Measurements from ENCODE around the gene TNMD.
"Not testable (repeated sequence)": the region's sequence is repeated elsewhere in the genome, so short reads cannot be mapped to it uniquely, and the experiment has no call there.

Gene TNMD

DNA sequence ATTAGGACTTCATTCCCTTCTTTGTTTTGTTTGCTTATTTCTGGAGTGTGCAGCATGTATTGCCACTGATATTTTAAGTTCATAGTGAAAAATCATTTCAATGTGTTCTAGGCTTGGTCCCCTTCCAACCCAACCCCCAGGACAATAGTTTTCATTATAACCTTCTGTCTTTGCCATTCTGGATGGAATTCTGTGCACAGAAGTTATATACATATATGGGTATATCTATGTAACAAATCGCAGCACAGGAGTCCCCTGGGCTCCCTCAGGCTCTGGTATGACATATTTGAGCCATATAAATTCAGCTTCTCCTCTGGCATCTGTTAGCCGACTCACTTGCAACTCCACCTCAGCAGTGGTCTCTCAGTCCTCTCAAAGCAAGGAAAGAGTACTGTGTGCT, at the start of gene TNMD:
Gene TNMD, plus strand, starts transcription at position 326 of the 400 bp plus-strand sequence. CDS start 83 bp downstream, outside the sequence.
- no peak for DNase-seq (ENCODE audit: low read depth)

DNA sequence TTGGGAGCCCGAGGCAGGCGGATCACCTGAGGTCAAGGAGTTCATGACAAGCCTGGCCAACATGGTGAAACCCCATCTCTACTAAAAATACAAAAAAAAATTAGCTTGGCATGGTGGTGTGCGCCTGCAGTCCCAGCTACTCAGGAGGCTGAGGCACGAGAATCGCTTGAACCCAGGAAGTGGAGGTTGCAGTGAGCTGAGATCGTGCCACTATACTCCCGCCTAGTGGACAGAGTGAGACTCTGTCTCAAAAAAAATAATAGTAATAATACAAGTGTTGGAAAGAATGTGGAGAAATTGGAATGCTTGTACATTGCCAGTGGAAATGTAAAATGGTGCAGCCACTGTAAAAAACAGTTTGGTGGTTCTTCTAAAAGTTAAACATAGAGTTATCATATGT, 19.2 kb upstream of the TNMD start:
- not testable (repeated sequence) for DNase-seq (ENCODE audit: low read depth)

DNA sequence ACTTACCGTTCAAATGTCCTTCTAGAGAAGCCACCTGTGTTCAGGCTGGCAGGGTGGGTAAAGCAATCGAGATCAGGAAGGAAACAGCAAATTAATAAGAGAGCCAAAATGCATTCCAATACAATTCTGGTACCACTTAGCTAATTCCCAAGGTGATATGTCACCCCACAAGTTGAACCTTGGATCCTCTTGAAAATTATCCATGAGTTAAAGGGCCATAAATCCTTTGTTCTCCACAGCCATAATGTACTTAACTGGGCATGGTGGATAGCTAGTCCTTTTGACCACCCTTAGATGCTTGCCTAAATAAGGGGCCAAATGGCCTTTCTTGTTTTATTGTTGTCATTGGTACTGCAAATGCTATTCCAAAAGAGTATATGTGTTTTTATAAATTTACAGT, 2.0 kb downstream of the TNMD start:
- DNase-seq (ENCODE audit: low read depth), result no peak

DNA sequence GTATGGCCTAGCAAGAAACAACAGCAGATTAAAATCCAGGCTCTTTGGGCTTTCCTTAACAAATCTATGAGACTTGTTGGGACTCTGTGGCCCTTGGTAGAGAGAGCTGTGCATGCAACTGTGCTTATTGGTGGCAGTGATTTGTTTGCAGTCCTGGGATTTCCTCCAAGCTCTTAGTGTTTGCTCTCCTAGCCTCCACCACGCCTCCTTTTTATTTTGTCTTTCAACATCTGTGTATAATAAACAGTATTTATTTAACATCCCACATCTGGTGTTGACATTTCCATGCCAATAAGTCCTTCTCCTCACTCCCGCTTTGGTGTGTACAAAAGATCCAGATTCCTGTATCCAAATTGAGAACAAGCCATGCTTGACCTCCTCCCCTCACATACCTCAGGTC, 3.1 kb downstream of the TNMD start:
- DNase-seq (ENCODE audit: low read depth), result no peak

DNA sequence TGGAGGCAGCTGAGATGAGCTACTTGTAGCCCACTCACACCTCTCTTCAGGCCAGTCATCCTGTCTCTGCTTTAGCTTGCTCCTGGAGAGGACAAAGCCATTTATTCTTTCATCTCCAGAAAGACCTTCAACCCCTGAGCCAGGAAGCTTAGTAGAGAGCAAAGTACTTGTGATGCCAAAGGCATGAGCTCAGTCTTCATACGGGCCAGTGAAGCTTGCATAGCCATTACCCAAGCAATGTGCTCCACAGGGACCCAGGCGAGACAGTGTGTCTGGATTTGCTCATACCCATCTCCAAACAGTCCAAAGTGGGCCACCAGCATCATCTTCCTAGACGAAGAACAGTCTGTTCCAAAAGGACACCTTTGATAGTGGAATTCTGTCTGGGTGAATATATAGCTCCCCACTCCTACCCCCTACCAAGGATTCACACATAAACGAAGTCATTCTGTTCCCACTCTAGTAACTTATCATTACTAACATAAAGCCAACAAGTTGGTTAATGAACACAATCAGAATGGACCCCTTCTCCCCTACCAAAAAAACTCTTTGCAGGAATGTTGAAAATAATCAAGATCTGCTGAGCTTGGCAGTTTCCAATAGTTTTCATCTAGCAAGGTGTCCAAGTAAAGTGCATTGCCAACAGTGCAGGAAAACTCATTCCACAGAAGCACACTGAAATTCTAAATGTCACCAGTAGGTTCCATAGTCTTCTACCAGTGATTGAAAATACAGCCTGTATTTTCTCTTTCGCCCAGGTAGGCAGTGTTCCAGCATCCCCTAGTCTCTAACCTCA, 6.7 kb downstream of the TNMD start:
- no peak for DNase-seq (ENCODE audit: low read depth)

DNA sequence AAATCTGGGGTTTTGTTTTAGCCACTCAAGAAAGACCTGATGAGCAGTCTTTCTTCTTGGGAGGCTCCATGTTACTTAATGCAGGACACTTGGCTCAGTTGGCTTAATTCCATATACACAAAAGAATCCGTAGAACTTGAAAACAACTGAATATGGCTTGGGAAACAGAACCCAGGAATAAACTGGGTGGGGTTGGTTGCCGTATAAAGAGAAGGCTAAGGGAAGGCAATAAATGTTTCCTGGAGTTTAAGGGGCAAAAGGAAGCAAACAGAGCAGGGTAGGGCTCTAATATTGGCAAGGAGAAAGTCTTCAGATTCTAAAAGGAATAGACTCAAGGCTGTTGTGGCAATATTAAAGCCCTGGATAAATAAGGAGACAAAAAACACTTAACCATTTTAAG, 8.4 kb downstream of the TNMD start:
- DNase-seq (ENCODE audit: low read depth), result no peak

DNA sequence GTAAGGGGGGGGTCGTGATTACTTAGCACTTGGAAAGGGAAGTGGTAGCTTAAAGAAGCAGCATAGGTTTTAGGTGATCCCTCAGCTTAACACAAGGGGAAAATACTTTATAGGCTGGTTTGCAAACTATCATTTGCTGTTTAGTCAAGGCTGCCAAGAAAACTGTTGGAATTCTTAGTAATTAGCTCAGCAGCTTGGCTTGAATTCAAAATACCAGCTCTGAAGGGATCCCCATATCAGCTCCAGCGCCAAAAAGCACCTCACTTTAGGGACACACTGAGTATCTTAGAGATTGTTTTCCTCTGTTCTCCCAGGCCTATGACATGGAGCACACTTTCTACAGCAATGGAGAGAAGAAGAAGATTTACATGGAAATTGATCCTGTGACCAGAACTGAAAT, 8.8 kb downstream of the TNMD start:
- no peak for DNase-seq (ENCODE audit: low read depth)

DNA sequence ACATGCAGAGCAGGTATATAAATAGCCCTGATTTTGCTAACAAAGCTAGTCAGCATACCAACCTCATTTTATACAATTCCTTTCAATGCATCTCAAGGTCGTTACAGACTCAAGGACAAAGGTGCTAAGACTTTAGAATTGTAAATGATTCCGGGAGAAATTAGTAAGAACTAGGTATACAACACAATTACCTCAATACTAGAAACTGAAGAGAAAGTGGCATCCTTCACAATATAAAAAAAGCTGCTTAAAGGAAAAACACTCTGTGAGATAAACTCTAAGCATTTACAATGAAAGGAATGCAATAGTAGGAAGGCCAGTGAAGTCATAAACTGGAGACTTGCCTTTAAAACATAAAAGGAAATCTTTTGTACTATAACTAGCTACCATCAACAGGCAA, 11.9 kb downstream of the TNMD start:
- no peak for DNase-seq (ENCODE audit: low read depth)

DNA sequence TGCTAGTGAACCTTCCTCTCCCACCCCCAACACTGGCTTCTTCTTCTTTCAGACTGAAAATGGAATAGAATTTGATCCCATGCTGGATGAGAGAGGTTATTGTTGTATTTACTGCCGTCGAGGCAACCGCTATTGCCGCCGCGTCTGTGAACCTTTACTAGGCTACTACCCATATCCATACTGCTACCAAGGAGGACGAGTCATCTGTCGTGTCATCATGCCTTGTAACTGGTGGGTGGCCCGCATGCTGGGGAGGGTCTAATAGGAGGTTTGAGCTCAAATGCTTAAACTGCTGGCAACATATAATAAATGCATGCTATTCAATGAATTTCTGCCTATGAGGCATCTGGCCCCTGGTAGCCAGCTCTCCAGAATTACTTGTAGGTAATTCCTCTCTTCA, 14.7 kb downstream of the TNMD start:
- DNase-seq (ENCODE audit: low read depth), result no peak

DNA sequence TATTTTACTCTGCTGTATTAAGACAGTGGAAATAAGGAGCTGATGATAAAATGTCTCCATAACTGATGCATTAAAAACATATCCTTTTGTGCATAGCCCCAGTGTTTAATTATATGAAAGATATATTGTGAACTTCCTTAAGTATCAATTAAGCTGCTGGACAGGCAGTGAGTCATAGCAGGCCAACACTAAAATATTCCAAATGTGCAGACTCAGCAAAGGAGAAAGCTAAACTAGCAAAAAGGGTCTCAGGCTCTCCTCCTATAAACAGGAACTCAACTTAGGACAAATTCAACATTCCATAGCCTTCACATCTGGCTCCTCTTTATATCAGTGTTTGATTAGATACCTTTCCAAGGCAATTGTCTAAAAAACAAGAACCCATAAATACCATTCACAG, 15.6 kb downstream of the TNMD start:
- no peak for DNase-seq (ENCODE audit: low read depth)

DNA sequence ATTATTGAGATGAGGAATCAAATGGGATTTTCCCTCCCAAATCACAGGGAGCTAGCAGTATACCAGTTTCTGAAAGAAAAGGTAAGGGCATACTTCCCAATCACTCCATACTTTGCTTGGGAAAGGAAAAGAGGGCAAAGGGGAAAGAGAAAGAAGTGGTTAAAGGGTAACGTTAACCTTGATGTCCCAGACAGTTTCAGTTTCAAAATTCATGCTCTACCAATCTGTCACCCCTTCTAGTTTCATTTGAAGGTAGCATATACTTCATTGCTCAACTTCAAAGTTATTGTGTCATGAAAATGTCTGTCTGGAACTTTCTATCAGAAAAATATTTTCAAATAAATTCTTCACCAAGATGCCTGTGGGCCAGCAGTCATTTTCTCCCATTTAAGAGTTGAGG, 16.0 kb downstream of the TNMD start:
- DNase-seq (ENCODE audit: low read depth), result no peak

DNA sequence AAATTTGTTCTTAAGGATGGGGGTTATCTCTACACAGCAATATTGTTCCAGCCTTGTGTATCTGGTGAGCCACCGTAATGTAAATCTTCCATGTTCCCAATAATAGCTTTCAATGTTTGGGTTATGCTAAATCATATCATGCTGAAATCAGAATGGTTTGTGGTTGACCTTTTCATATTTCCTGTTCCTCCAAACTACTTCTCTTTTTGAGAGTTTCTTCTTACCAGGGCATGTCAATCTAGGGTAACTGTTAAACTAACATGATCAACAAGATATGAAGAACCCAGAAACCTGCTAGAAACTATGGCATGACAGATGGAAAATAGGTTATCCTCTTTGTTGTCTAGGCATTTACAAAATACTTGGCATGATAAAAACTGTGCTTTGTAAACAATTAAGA, 22.0 kb downstream of the TNMD start:
- no peak for DNase-seq (ENCODE audit: low read depth)

DNA sequence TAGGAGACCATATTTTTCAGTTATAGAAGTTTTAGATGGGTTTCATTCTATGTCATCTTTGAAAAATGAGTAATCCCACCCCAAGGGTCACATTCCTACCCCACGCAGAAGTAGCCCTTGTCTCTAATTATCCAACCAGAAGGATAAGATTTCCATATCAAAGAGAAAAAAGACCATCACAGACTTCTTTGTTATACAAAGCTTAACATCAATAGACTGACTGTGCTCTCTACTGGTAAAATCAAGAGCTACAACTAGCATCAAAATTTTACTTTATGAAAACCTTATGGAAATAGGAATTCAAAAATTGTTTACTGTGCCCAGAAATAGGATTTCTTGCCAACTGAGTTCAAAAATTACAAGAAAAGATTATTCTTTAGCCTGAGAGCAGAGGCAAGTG, 24.9 kb downstream of the TNMD start:
- no peak for DNase-seq (ENCODE audit: low read depth)

DNA sequence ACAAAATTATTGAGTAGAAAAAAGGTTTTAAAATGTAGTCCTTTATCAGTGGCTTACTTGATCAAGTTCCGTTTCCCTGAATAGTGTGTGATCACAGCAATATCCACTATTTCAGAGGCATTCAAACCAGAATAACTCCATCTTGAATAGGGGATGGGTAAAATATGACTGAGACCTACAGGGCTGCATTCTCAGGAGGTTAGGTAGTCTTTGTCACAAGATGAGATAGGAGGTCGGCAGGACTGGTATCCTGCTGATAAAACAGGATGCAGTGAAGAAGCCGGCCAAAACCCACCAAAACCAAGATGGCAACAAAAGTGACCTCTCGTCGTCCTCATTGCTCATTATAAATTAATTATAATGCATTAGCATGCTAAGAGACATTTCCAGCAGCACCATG, 27.2 kb downstream of the TNMD start:
- no peak for DNase-seq (ENCODE audit: low read depth)

DNA sequence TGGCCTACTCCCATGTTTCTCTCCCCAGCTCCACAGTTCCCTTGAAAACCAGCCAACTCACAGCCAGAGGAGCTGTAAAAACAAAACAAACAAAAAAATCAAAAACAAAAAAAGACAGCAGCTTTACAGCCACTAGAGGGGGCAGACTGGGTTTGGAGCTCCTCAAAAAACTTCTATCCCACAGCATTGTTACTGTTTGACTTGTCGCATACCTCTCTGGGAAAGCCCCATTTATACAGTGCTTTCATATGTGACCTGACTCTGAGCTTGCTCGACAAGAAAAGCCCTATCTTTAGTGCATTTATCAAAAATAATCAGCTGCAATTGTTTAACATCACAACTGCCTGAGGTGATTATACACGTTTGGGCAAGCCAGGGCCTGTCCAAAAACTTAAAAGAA, 30.3 kb downstream of the TNMD start:
- DNase-seq (ENCODE audit: low read depth), result peak; percentile 15

DNA sequence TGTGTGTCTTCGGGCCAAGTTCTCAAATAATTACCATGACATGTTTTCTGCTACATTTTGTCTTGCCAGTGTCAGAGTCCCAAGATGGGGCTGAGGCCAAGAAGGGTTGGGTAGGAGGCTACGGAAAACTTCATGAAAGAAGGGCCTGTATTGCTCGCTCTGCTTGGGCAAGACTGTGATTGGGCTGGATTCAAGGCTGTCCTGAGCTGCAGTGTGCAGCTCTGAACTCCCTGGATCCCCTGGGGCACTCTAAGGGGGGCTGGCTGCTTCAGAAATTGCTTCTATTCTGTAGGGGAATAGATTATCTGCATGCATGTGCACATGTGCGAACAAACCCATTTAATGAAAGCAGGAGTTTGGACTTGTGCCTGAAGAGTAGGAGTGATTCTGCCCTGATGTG, 38.3 kb downstream of the TNMD start:
- DNase-seq (ENCODE audit: low read depth), result no peak

DNA sequence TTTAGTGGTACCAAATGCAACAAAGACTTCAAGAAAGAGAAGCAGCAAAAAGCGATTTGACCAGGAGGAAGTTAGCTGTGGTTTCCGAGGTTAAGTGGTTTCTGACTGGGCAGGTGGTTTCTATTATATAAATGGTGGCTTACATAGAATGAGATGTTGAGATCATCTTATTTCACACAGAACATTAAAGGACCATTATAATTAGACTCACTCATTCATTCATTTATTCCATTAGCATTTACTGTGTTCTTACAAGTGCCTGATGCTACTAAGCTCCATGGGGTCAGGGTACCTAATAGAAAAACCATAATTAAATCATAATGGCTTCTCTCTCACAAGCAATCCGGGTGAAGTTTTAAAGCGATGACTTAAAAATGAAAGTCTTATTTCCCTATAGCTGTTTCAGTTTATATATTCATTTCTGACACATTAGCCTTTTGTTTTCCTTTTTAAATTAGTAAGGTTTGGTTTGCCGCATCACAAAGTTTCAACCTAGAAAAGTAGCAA, 41.3 kb downstream of the TNMD start:
- no peak for DNase-seq (ENCODE audit: low read depth)

DNA sequence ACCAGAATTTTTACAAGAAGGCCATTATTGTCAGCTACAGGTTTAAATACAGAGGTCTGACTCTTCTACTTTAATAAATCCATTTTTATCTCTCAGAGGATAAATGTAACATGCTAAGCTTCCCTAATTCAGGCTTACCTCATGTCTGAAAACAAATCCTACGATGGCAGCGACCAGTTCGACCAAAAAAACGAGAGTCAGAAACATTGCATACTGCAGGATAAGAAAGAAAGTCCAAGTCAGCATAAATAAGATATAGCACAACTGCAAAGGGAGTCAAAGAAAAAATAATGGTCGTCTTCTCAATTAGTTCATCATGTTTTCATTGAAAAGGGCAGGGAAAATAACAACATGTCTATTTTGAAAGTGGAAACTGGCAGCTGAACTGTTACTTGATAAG, 50.3 kb downstream of the TNMD start:
- DNase-seq (ENCODE audit: low read depth), result no peak

DNA sequence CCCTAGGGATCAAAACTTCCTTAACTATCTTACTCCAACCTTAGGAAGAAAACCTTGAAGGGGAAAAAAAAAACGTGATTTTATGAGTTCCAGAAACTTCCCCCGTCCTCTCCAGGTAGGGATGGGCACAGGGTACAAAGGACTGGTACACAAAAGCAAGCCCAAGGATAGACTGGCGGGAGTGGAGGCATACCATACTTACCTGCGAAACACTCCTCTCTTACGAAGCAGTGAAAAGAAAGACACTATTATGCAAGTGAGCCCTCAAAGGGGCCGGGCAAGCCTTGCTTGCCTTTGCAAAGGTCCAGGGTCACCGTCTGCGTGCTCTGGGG, 51.2 kb downstream of the TNMD start:
- no peak for DNase-seq (ENCODE audit: low read depth)

DNA sequence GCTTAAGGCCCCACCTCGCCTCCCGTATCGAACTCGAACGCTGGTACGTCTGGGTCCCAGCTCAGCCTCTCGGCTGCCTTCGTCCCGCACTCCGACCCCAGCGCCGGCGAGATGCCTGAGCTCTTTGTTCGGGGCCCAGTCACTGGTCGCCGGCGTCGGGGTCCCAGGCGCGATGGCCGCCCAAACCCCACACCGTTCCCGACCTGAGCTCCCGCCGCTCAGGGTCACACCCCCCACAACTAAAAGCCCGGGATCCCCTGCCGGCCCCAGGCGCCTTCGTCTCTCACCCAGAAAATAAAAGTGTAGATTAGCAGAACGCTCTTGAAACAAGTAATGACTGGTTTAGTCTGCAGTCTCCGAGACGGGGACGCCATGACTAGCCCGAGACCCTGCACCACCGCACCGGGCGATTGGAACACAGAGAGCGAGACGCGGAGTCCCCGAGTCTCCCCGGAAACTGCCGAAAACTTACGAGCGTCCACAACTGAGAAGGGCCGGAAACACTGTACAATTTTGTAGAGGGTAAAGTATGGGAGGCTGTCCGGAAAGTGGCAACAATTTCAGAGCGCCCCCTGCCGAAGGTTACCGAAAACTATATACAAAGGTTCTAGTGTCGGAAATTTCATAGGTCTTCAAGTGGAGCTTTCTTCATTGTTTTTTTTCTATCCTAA, 51.7 kb downstream of the TNMD start, which contains the start of gene TSPAN6:
Gene TSPAN6, minus strand, starts transcription at position 486 of the 671 bp plus-strand sequence. Its CDS starts 112 bp downstream, at position 374.
- DNase-seq (ENCODE audit: low read depth), result no peak

DNA sequence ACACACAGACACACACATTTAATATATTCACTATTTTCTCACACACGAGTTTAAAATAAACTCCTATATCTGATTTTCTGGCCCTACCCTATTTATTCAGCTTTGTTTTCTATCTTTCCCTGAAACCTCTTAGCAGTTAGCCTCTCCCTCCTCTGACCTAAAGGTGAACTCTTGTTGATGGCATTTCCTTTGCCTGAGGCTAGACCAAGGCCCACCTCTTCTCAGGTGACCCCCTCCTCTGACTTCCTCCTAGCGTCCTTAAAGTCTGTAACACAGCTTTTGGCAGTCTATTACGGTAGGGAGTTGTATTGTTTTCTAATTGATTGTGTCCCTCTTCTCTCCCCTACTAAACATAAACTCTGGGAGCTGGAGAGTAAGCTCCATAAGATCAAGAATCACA, 57.6 kb downstream of the TNMD start:
- DNase-seq (ENCODE audit: low read depth), result no peak

DNA sequence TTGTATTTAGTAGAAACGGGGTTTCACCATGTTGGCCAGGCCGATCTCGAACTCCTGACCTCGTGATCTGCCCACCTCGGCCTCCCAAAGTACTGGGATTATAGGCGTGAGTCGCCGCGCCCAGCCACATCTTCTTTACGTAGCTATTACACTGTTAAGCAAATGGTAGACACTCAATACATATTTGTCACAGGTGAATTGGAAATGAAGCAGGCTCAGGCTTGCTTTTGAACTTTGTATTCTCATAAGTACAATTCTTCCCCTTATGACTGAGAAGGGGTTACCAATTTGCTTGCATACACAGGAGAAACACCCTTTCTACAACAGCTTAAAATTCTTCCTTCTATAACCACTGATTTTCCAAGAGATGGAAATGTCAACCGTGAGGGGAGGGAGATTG, 58.5 kb downstream of the TNMD start:
- no peak for DNase-seq (ENCODE audit: low read depth)

DNA sequence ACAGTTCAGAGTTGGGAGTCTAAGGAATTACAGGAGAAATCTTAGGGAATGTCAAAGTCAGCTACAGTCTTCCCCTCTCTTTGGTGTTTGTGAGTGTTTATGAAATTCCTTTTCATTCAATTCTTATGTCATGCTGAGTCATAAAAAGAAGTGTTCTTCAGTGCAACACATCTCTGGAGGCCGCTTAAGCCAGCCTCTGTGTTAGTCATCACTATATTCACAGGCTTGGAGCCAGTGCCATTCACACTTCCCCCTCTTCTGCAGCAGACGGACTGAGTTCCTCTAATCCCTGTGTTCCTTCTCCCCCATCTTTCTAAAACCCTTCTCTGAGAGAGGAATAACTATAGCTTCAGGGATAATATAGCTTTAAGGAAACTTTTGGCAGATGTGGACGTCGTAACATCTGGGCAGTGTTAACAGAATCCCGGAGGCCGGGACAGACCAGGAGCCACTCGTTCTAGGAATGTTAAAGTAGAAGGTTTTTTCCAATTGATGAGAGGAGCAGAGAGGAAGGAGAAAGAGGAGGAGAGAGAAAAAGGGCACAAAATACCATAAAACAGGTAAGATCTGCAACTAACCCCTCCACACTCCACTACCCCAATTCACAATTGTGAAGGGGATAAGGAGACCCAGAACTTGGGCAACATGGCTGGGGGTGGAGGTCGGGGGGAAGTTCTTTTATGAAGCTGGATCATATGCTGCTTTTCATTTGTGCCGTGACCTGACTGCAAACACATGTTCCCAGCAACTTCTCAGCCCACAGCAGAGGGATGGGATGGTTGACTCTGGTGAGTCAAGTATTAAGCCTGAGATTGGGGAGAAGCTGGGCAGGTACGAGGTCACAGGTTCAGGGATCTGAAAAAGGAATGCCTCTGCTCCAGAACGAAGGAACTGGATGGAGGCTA, 59.5 kb downstream of the TNMD start, which contains the start of gene SRPX2:
Gene SRPX2, plus strand, starts transcription at position 244 of the 905 bp plus-strand sequence. CDS start 2,124 bp downstream, outside the sequence.
- peak; percentile 71 for DNase-seq (ENCODE audit: low read depth)
